ENCODE measurements around the gene EMC7.

The EMC7 gene

GRCh38 chr15:34101366-34102174, at the start of gene EMC7, which contains the start of gene PGBD4:
Gene EMC7 (minus strand): TSS chr15:34101862. CDS start chr15:34101839, 23 bp downstream.
Gene PGBD4 (plus strand): TSS chr15:34102083. CDS start chr15:34102532, 449 bp downstream.
- peak within 1 kb of the TSS; percentile 100 for H3K4me3 ChIP-seq (ENCODE audit: control insufficient read depth, low read depth, low read length)
- no peak for TF ChIP-seq CTCF (conservative IDR thresholded peaks at IDR 0.05; ENCODE audit: control insufficient read depth, insufficient read depth, low read depth, low read length)

GRCh38 chr15:34147371-34148140, 45.9 kb upstream of the EMC7 start:
- no peak for TF ChIP-seq CTCF (conservative IDR thresholded peaks at IDR 0.05; ENCODE audit: control insufficient read depth, insufficient read depth, low read depth, low read length)
- peak; percentile 18 for DNase-seq (ENCODE audit: low read depth)
- no peak overlapping the region for H3K4me3 ChIP-seq (ENCODE audit: control insufficient read depth, low read depth, low read length)

More at GRCh38 chr15:34101366-34102174, at the start of gene EMC7, which contains the start of gene PGBD4:
- peak; percentile 99 for DNase-seq (ENCODE audit: low read depth)

GRCh38 chr15:34133511-34133910, 31.8 kb upstream of the EMC7 start:
- no peak for DNase-seq (ENCODE audit: low read depth)
- no peak overlapping the region for H3K4me3 ChIP-seq (ENCODE audit: control insufficient read depth, low read depth, low read length)
- TF ChIP-seq CTCF (conservative IDR thresholded peaks at IDR 0.05; ENCODE audit: control insufficient read depth, insufficient read depth, low read depth, low read length): no peak

GRCh38 chr15:34132881-34133280, 31.2 kb upstream of the EMC7 start:
- no peak for TF ChIP-seq CTCF (conservative IDR thresholded peaks at IDR 0.05; ENCODE audit: control insufficient read depth, insufficient read depth, low read depth, low read length)
- no peak for DNase-seq (ENCODE audit: low read depth)
- no peak overlapping the region for H3K4me3 ChIP-seq (ENCODE audit: control insufficient read depth, low read depth, low read length)

- DNase-seq (ENCODE audit: low read depth): no peak
Measured at GRCh38 chr15:34128898-34129297, 27.2 kb upstream of the EMC7 start.

More at GRCh38 chr15:34128898-34129297, 27.2 kb upstream of the EMC7 start:
- H3K4me3 ChIP-seq (ENCODE audit: control insufficient read depth, low read depth, low read length): no peak overlapping the region
- no peak for TF ChIP-seq CTCF (conservative IDR thresholded peaks at IDR 0.05; ENCODE audit: control insufficient read depth, insufficient read depth, low read depth, low read length)

Measured in fibroblast of mammary gland (primary cell).